Caco-2 (cell line): ENCODE results near the gene SCUBE1. TPM values are rescaled to one million over a fixed set of nuclear protein-coding genes. Genes with fewer than 3 reads are reported as not detected.

Experiments
- BruUV-seq: library from RNA; stranded (reverse); fragments of 400-500 nt; replicated peaks from 2 replicates; lab custom pipeline; 2021; lab: Mats Ljungman, UMichigan
- CTCF ChIA-PET: fragments of 300-600 bp; sonication (Branson Sonifier 250); formaldehyde crosslinking; loops from one replicate; lab custom pipeline; 2022; ENCODE audit warnings: antibody characterized with exemption; lab: Charles Lee
- POLR2A ChIA-PET: fragments of 300-600 bp; sonication (Branson Sonifier 250); formaldehyde crosslinking; loops from one replicate; lab custom pipeline; 2022; ENCODE audit warnings: antibody characterized with exemption; lab: Charles Lee
- DNase-seq, 2 experiments: peaks; one replicate each; pipeline versions ENCODE4 v3.0.0 to v3.0.0-alpha.2; 2020 to 2022
- H3K27me3 ChIP-seq: replicated peaks from 2 replicates; pipeline ENCODE4 v1.6.0; 2011; ENCODE audit warnings: low read length; ENCODE audit not compliant: control insufficient read depth, insufficient read depth
- H3K36me3 ChIP-seq: 2 replicates; pipeline ENCODE4 v1.5.1; 2011; ENCODE audit warnings: low read length; ENCODE audit not compliant: control insufficient read depth, insufficient read depth
- H3K4me1 ChIP-seq: fragments of 250-450 bp; sonication (Bioruptor Pico); 2 replicates; pipeline ENCODE4 v1.5.1; 2020; ENCODE audit warnings: mild to moderate bottlenecking
- H3K4me3 ChIP-seq: 2 replicates; pipeline ENCODE4 v1.5.1; 2011; ENCODE audit warnings: low read depth, mild to moderate bottlenecking, control low read depth, low read length
- H3K9me3 ChIP-seq: fragments of 250-450 bp; sonication (Bioruptor Pico); 2 replicates; pipeline ENCODE4 v1.5.1; 2020; ENCODE audit warnings: mild to moderate bottlenecking, moderate library complexity
- H3K27ac Mint-ChIP-seq: one replicate; pipeline ENCODE4 v1.8.0; 2022; ENCODE audit warnings: mixed read lengths; ENCODE audit not compliant: unreplicated experiment
- H3K27me3 Mint-ChIP-seq: one replicate; pipeline ENCODE4 v1.8.0; 2022; ENCODE audit warnings: mixed read lengths; ENCODE audit not compliant: insufficient read depth, unreplicated experiment
- H3K36me3 Mint-ChIP-seq: one replicate; pipeline ENCODE4 v1.8.0; 2022; ENCODE audit warnings: mild to moderate bottlenecking, mixed read lengths; ENCODE audit not compliant: insufficient read depth, unreplicated experiment
- H3K4me1 Mint-ChIP-seq: one replicate; pipeline ENCODE4 v1.8.0; 2022; ENCODE audit warnings: low read depth, mixed read lengths; ENCODE audit not compliant: unreplicated experiment
- H3K4me3 Mint-ChIP-seq: one replicate; pipeline ENCODE4 v1.8.0; 2022; ENCODE audit warnings: mild to moderate bottlenecking, moderate library complexity, mixed read lengths; ENCODE audit not compliant: unreplicated experiment
- H3K9me3 Mint-ChIP-seq: one replicate; pipeline ENCODE4 v1.8.0; 2022; ENCODE audit warnings: mixed read lengths; ENCODE audit not compliant: unreplicated experiment
- CTCF ChIP-seq, 2 experiments: fragments of 200-600 bp in 1 of 2; IDR thresholded peaks; 1 replicate in 1 of 2; 2 replicates in 1 of 2; pipeline versions ENCODE4 v1.5.1 to v1.8.0; 2011 to 2022; ENCODE audit warnings: antibody characterized with exemption in 1 of 2, control low read depth in 1 of 2, inconsistent platforms in 1 of 2, low read depth in 1 of 2, low read length in 1 of 2, mild to moderate bottlenecking in 1 of 2, moderate library complexity in 1 of 2; ENCODE audit not compliant: insufficient read depth in 1 of 2, severe bottlenecking in 1 of 2, unreplicated experiment in 1 of 2
- intact Hi-C: fragments of 100-400 bp; cut with micrococcal nuclease; formaldehyde crosslinking; loops from one replicate; pipeline ENCODE4 v1.10.0; 2022; ENCODE audit not compliant: unreplicated experiment
- total RNA-seq: library from RNA; stranded (reverse); gene quantifications from 2 replicates; pipeline ENCODE4 v1.2.3, GENCODE V29; 2022

SCUBE1 gene
- total RNA-seq, 1 experiment from 2014 or later = not detected

- Mint-ChIP-seq H3K9me3 (no peaks in the 10 kb centered on the region), H3K4me1 (no peaks in the 10 kb centered on the region), H3K27ac (no peak overlapping the region), H3K36me3 (no peaks in the 10 kb centered on the region), H3K4me3 (no peak overlapping the region), H3K27me3 (peaks cover 6% of the 10 kb centered on the region)
- CTCF ChIA-PET = interaction anchor here (0.6 to 5.7 kb wide), 5 partner anchors 39 to 80 kb away, joined by 3 to 99 read pairs (median 4); partner anchors contain the start of gene SCUBE1
- POLR2A ChIA-PET = no interaction called here
- Histone ChIP-seq H3K4me3 (no peak overlapping the region), H3K4me1 (no peaks in the 10 kb centered on the region), H3K9me3 (no peaks in the 10 kb centered on the region), H3K27me3 (no peaks in the 10 kb centered on the region; the same call in 1 of the 2 replicates), H3K36me3 (no peaks in the 10 kb centered on the region)
- intact Hi-C loops = no loop called here
- no peak for TF ChIP-seq CTCF (IDR thresholded peaks at IDR 0.05; ENCODE audit: insufficient read depth in 1 of 2, low read depth in 1 of 2, low read length in 1 of 2, severe bottlenecking in 1 of 2, unreplicated experiment in 1 of 2)
- no peak for DNase-seq
- no TSS peak for BruUV-seq
Observed at GRCh38 chr22:43270949-43271348, 72.2 kb downstream of the SCUBE1 start.

- DNase-seq = peak; percentile 43 to 49
- intact Hi-C loops = no loop called here
Observed at GRCh38 chr22:43270314-43270908, 72.8 kb downstream of the SCUBE1 start.

GRCh38 chr22:43269646-43270045 lies 73.5 kb downstream of the SCUBE1 start:
- Histone ChIP-seq H3K9me3 (no peaks in the 10 kb centered on the region), H3K36me3 (no peaks in the 10 kb centered on the region), H3K4me3 (no peak overlapping the region), H3K27me3 (no peaks in the 10 kb centered on the region), H3K4me1 (no peaks in the 10 kb centered on the region)
- intact Hi-C loops = no loop called here
- CTCF ChIA-PET = interaction anchor here (1.1 to 5.7 kb wide), 3 partner anchors 35 to 76 kb away, joined by 3 to 99 read pairs (median 15); partner anchors contain the start of gene SCUBE1
- TF ChIP-seq CTCF (IDR thresholded peaks at IDR 0.05; ENCODE audit: insufficient read depth in 1 of 2, low read depth in 1 of 2, low read length in 1 of 2, severe bottlenecking in 1 of 2, unreplicated experiment in 1 of 2) = no peak
- DNase-seq = no peak
- no TSS peak for BruUV-seq
- POLR2A ChIA-PET = no interaction called here
- Mint-ChIP-seq H3K27ac (no peak overlapping the region), H3K9me3 (no peaks in the 10 kb centered on the region), H3K36me3 (no peaks in the 10 kb centered on the region), H3K27me3 (peaks cover 4% of the 10 kb centered on the region), H3K4me1 (peaks cover 2% of the 10 kb centered on the region), H3K4me3 (no peak overlapping the region)

More at GRCh38 chr22:43270314-43270908, 72.8 kb downstream of the SCUBE1 start:
- Mint-ChIP-seq H3K4me1 (no peaks in the 10 kb centered on the region), H3K27ac (no peak overlapping the region), H3K27me3 (peaks cover 3% of the 10 kb centered on the region), H3K4me3 (no peak overlapping the region), H3K9me3 (no peaks in the 10 kb centered on the region), H3K36me3 (no peaks in the 10 kb centered on the region)
- H3K36me3 ChIP-seq = no peaks in the 10 kb centered on the region
- no peak overlapping the region for H3K4me3 ChIP-seq
- ChIA-PET CTCF (interaction anchor here (0.6 to 5.7 kb wide), 4 partner anchors 36 to 81 kb away, joined by 3 to 99 read pairs (median 10); partner anchors contain the start of gene SCUBE1), POLR2A (no interaction called here)
- BruUV-seq = no TSS peak
- peak; percentile 24 to 42 for TF ChIP-seq CTCF (IDR thresholded peaks at IDR 0.05; ENCODE audit: insufficient read depth in 1 of 2, low read depth in 1 of 2, low read length in 1 of 2, severe bottlenecking in 1 of 2, unreplicated experiment in 1 of 2)
- no peaks in the 10 kb centered on the region for H3K9me3 ChIP-seq
- no peaks in the 10 kb centered on the region; the same call in 1 of the 2 replicates for H3K27me3 ChIP-seq
- no peaks in the 10 kb centered on the region for H3K4me1 ChIP-seq
